Kidney (tissue), 22 donors: ENCODE measurements around the gene SARS1. TPM values are rescaled to one million over a fixed set of nuclear protein-coding genes. Genes with fewer than 3 reads are reported as not detected.

Source experiments
- DNase-seq, 5 donors: peaks; one replicate each; pipeline ENCODE4 v3.0.0-alpha.2; 2013 to 2020
- FAIRE-seq: peaks from 2 replicates; lab custom pipeline; 2012; peaks lifted over from hg19 to GRCh38; lab: Jason Lieb, UNC
- H3K27ac ChIP-seq, 2 donors: one replicate each; pipeline ENCODE4 v1.7.0; 2013; ENCODE audit warnings: low read depth in 2 of 2, low read length in 2 of 2, inconsistent platforms in 1 of 2
- H3K27me3 ChIP-seq: one replicate; pipeline ENCODE4 v1.7.1; 2013; ENCODE audit warnings: low read length, inconsistent platforms; ENCODE audit not compliant: control insufficient read depth, insufficient read depth
- H3K36me3 ChIP-seq, 3 donors: one replicate each; pipeline versions ENCODE4 v1.7.0 to v1.7.1; 2013; ENCODE audit warnings: low read length in 3 of 3, control low read depth in 1 of 3, inconsistent platforms in 1 of 3; ENCODE audit not compliant: insufficient read depth in 3 of 3, control insufficient read depth in 2 of 3
- H3K4me1 ChIP-seq, 3 donors: one replicate each; pipeline versions ENCODE4 v1.7.0 to v1.7.1; 2013; ENCODE audit warnings: low read length in 3 of 3, inconsistent platforms in 1 of 3, low read depth in 1 of 3; ENCODE audit not compliant: control insufficient read depth in 2 of 3, insufficient read depth in 2 of 3
- H3K4me3 ChIP-seq, 3 donors: one replicate each; pipeline versions ENCODE4 v1.7.0 to v1.8.1; 2013; ENCODE audit warnings: low read length in 3 of 3, control low read depth in 1 of 3, inconsistent platforms in 1 of 3
- H3K9ac ChIP-seq, 3 donors: one replicate each; pipeline versions ENCODE4 v1.7.0 to v1.7.1; 2013; ENCODE audit warnings: low read length in 3 of 3, control low read depth in 1 of 3, inconsistent platforms in 1 of 3
- H3K9me3 ChIP-seq, 3 donors: one replicate each; pipeline versions ENCODE4 v1.7.0 to v1.7.1; 2013; ENCODE audit warnings: low read length in 3 of 3, control low read depth in 1 of 3, inconsistent platforms in 1 of 3; ENCODE audit not compliant: control insufficient read depth in 2 of 3, insufficient read depth in 1 of 3
- intact Hi-C: fragments of 100-400 bp; cut with DNase I; formaldehyde crosslinking; loops from one replicate; pipeline ENCODE4 v1.11.1; 2022
- long read RNA-seq, 10 donors: library from polyadenylated mRNA in 1 of 10; unstranded in 1 of 10; transcript quantifications; one replicate each; pipeline ENCODE4 v2.0.0 and lab custom pipeline, GENCODE V29; 2021 to 2026
- polyA plus RNA-seq: library from polyadenylated mRNA; stranded (reverse); fragments of 350-450 nt; fragmentation: Illumina TruSeq; extraction: RNeasy Lipid Tissue Mini Kit (QIAGEN cat#74804); gene quantifications from one replicate; pipeline ENCODE4 v1.2.3, GENCODE V29; 2014; ENCODE audit warnings: low read depth, low replicate concordance; ENCODE audit not compliant: insufficient read depth
- total RNA-seq: library from RNA; stranded (reverse); fragmentation: NEBNext Ultra II Directional; extraction: Animal tissue kit (Norgen Biotek cat#: 25700); gene quantifications from one replicate; pipeline ENCODE4 v1.2.1, GENCODE V29; 2021
- TF ChIP-seq, protein P1 (sequence below): IDR thresholded peaks from 3 replicates; pipeline ENCODE4 v1.5.1; 2012; ENCODE audit warnings: mild to moderate bottlenecking, moderate library complexity, borderline replicate concordance; ENCODE audit not compliant: insufficient read depth; ENCODE audit errors: extremely low read depth
- donor health status: control.
- donor health status: control.
- donor health status: control.
- donor health status: control.
- donor health status: control.
- donor health status: DM: yes; HTN: yes; CAD: no.
- donor health status: Normal renal cell carcinoma (clear cell type).

The SARS1 gene, protein sequence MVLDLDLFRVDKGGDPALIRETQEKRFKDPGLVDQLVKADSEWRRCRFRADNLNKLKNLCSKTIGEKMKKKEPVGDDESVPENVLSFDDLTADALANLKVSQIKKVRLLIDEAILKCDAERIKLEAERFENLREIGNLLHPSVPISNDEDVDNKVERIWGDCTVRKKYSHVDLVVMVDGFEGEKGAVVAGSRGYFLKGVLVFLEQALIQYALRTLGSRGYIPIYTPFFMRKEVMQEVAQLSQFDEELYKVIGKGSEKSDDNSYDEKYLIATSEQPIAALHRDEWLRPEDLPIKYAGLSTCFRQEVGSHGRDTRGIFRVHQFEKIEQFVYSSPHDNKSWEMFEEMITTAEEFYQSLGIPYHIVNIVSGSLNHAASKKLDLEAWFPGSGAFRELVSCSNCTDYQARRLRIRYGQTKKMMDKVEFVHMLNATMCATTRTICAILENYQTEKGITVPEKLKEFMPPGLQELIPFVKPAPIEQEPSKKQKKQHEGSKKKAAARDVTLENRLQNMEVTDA
- 181 TPM for total RNA-seq
- polyA plus RNA-seq: 114 TPM
- long read RNA-seq, donor 1, transcript SARS-201 (11 exons, 1,852 nt): major isoform, 19 of 27 reads
- long read RNA-seq, donor 1, partial matches to known transcripts: 5 of 27 reads
- long read RNA-seq, donor 1, other reads (novel, unspliced or antisense): 0 of 27 reads
- long read RNA-seq, donor 2, transcript SARS-201 (11 exons, 1,852 nt): major isoform, 26 of 32 reads
- long read RNA-seq, donor 2, partial matches to known transcripts: 5 of 32 reads
- long read RNA-seq, donor 2, other reads (novel, unspliced or antisense): 0 of 32 reads
- long read RNA-seq, donor 3, transcript SARS-201 (11 exons, 1,852 nt): major isoform, 31 of 54 reads
- long read RNA-seq, donor 3, partial matches to known transcripts: 18 of 54 reads
- long read RNA-seq, donor 3, other reads (novel, unspliced or antisense): 0 of 54 reads
- long read RNA-seq, donor 4, transcript SARS-201 (11 exons, 1,852 nt): major isoform, 20 of 22 reads
- long read RNA-seq, donor 4, partial matches to known transcripts: 0 of 22 reads
- long read RNA-seq, donor 4, other reads (novel, unspliced or antisense): 0 of 22 reads
- long read RNA-seq, donor 5, partial matches to known transcripts: 0 of 4 reads
- long read RNA-seq, donor 5, other reads (novel, unspliced or antisense): 0 of 4 reads
- long read RNA-seq, donor 6, transcript SARS-201 (11 exons, 1,852 nt): major isoform, 40 of 53 reads
- long read RNA-seq, donor 6, partial matches to known transcripts: 9 of 53 reads
- long read RNA-seq, donor 6, other reads (novel, unspliced or antisense): 0 of 53 reads
- long read RNA-seq, donor 7, transcript SARS-206 (2 exons, 804 nt): minor isoform, 12 of 204 reads
- long read RNA-seq, donor 7, transcript SARS-201 (11 exons, 1,852 nt): major isoform, 157 of 204 reads
- long read RNA-seq, donor 7, partial matches to known transcripts: 13 of 204 reads
- long read RNA-seq, donor 7, other reads (novel, unspliced or antisense): 22 of 204 reads
- long read RNA-seq, donor 8, transcript SARS-201 (11 exons, 1,852 nt): major isoform, 18 of 19 reads
- long read RNA-seq, donor 8, partial matches to known transcripts: 0 of 19 reads
- long read RNA-seq, donor 8, other reads (novel, unspliced or antisense): 0 of 19 reads
- long read RNA-seq, donor 9, transcript SARS-201 (11 exons, 1,852 nt): major isoform, 17 of 21 reads
- long read RNA-seq, donor 9, partial matches to known transcripts: 0 of 21 reads
- long read RNA-seq, donor 9, other reads (novel, unspliced or antisense): 0 of 21 reads
- long read RNA-seq, donor 10, transcript SARS-201 (11 exons, 1,852 nt): major isoform, 28 of 32 reads
- long read RNA-seq, donor 10, partial matches to known transcripts: 0 of 32 reads
- long read RNA-seq, donor 10, other reads (novel, unspliced or antisense): 0 of 32 reads

GRCh38 chr1:109213824-109214693 lies at the start of gene SARS1:
SARS1 (plus strand) TSS chr1:109213918; CDS start chr1:109213993, 75 bp downstream.
- FAIRE-seq (no peak), DNase-seq (peak; percentile 93 to 98 (median 96))
- TF ChIP-seq, protein P1, sequence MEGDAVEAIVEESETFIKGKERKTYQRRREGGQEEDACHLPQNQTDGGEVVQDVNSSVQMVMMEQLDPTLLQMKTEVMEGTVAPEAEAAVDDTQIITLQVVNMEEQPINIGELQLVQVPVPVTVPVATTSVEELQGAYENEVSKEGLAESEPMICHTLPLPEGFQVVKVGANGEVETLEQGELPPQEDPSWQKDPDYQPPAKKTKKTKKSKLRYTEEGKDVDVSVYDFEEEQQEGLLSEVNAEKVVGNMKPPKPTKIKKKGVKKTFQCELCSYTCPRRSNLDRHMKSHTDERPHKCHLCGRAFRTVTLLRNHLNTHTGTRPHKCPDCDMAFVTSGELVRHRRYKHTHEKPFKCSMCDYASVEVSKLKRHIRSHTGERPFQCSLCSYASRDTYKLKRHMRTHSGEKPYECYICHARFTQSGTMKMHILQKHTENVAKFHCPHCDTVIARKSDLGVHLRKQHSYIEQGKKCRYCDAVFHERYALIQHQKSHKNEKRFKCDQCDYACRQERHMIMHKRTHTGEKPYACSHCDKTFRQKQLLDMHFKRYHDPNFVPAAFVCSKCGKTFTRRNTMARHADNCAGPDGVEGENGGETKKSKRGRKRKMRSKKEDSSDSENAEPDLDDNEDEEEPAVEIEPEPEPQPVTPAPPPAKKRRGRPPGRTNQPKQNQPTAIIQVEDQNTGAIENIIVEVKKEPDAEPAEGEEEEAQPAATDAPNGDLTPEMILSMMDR: no peak

DNA sequence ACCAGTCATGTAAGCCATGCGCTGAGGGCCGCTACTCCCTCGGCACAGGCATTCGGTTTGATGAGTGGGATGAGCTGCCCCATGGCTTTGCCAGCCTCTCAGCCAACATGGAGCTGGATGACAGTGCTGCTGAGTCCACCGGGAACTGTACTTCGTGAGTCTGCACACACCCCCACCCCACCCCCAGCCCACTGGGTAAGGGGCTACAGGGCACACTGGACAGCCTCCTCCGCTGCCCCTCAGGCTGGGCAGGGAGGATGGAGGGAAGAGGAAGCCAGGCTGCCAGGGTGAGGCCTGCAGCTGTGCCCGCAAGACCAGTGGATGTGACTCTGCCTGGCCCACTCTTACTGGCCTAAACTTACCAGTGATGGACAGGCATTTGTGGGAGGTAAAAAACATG lies 49.2 kb upstream of the SARS1 start:
- FAIRE-seq (no peak), DNase-seq (no peak)
- Histone ChIP-seq H3K9me3 (no peaks in the 10 kb centered on the region), H3K36me3 (no peaks in the 10 kb centered on the region), H3K27ac (no peak overlapping the region), H3K4me3 (no peak overlapping the region), H3K9ac (no peak overlapping the region), H3K4me1 (peaks cover 2 to 9% (median 4%) of the 10 kb centered on the region in 3 donors), H3K27me3 (no peaks in the 10 kb centered on the region)
- TF ChIP-seq, protein P1: no peak
- intact Hi-C loops: no loop called here

More at GRCh38 chr1:109213824-109214693, at the start of gene SARS1:
- H3K9me3 ChIP-seq: no peaks in the 10 kb centered on the region
- peak within 1 kb of the TSS; percentile 92 to 96 (median 94) for H3K9ac ChIP-seq
- intact Hi-C loops: no loop called here
- peak within 1 kb of the TSS; percentile 98 to 99 (median 99) for H3K4me3 ChIP-seq
- no peaks in the 10 kb centered on the region for H3K27me3 ChIP-seq
- H3K4me1 ChIP-seq: peaks cover 3 to 12% (median 5%) of the 10 kb centered on the region in 3 donors
- H3K36me3 ChIP-seq: no peaks in the 10 kb centered on the region
- H3K27ac ChIP-seq: peak within 1 kb of the TSS; percentile 91 to 97
